HL-60 (cell line): ENCODE measurements around the gene ARHGAP24.

Source experiments
- DNase-seq, 2 experiments: peaks; one replicate each; pipeline ENCODE4 v3.0.0-alpha.2; 2010 to 2020; ENCODE audit warnings: low read depth in 1 of 2, low spot score in 1 of 2
- H3K27ac ChIP-seq: fragments of 250-450 bp; sonication (Bioruptor Pico); replicated peaks from 2 replicates; pipeline ENCODE4 v1.5.1; 2020; ENCODE audit warnings: mild to moderate bottlenecking, moderate library complexity
- H3K27me3 ChIP-seq: fragments of 250-450 bp; sonication (Bioruptor Pico); 2 replicates; pipeline ENCODE4 v1.5.1; 2021; ENCODE audit warnings: mild to moderate bottlenecking, moderate library complexity; ENCODE audit not compliant: insufficient read depth, poor library complexity, severe bottlenecking
- H3K4me3 ChIP-seq: replicated peaks from 2 replicates; pipeline ENCODE4 v1.5.1; 2011; ENCODE audit warnings: mild to moderate bottlenecking, control low read depth, low read length; ENCODE audit not compliant: insufficient read depth
- GABPA ChIP-seq: IDR thresholded peaks from 2 replicates; pipeline ENCODE4 v1.6.1; 2012; ENCODE audit warnings: low read depth
- POLR2AphosphoS5 ChIP-seq: IDR thresholded peaks from 2 replicates; pipeline ENCODE4 v1.6.1; 2012; ENCODE audit warnings: low read depth
- SPI1 ChIP-seq: IDR thresholded peaks from 2 replicates; pipeline ENCODE4 v1.6.1; 2012; ENCODE audit warnings: low read depth, mild to moderate bottlenecking, borderline replicate concordance
- TF ChIP-seq, protein P1 (sequence below): IDR thresholded peaks from one replicate; pipeline ENCODE4 v1.5.1; 2011; ENCODE audit warnings: low read length, control low read depth, inconsistent platforms; ENCODE audit not compliant: insufficient read depth
- TF ChIP-seq, protein P2 (sequence below): IDR thresholded peaks from 2 replicates; pipeline ENCODE4 v1.6.1; 2012; ENCODE audit warnings: low read depth; ENCODE audit not compliant: insufficient replicate concordance

ARHGAP24 gene

DNA sequence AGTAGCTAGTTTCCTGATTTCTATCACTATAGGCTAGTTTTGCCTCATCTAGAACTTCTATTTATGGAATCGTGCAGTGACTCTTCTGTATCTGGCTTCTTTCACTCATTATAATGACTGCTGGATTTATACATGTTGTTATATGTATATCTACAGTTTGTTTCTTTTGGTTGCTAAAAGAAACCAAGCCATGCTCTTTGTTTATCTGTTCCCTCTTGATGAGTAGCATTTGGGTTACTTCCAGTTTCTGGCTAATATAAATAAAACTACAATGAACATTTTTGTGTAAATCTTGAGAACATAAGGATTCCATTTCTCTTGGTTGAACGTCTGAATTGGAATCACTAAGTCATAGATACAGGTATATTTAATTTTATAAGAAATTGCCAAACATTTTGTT is 73.9 kb downstream of the ARHGAP24 start:
- DNase-seq, result no peak
- Histone ChIP-seq H3K27me3 (no peaks in the 10 kb centered on the region), H3K27ac (no peak overlapping the region), H3K4me3 (no peak overlapping the region)
- TF ChIP-seq POLR2AphosphoS5 (no peak), SPI1 (no peak), GABPA (no peak)
- TF ChIP-seq, protein P1, sequence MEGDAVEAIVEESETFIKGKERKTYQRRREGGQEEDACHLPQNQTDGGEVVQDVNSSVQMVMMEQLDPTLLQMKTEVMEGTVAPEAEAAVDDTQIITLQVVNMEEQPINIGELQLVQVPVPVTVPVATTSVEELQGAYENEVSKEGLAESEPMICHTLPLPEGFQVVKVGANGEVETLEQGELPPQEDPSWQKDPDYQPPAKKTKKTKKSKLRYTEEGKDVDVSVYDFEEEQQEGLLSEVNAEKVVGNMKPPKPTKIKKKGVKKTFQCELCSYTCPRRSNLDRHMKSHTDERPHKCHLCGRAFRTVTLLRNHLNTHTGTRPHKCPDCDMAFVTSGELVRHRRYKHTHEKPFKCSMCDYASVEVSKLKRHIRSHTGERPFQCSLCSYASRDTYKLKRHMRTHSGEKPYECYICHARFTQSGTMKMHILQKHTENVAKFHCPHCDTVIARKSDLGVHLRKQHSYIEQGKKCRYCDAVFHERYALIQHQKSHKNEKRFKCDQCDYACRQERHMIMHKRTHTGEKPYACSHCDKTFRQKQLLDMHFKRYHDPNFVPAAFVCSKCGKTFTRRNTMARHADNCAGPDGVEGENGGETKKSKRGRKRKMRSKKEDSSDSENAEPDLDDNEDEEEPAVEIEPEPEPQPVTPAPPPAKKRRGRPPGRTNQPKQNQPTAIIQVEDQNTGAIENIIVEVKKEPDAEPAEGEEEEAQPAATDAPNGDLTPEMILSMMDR, result no peak
- TF ChIP-seq, protein P2, sequence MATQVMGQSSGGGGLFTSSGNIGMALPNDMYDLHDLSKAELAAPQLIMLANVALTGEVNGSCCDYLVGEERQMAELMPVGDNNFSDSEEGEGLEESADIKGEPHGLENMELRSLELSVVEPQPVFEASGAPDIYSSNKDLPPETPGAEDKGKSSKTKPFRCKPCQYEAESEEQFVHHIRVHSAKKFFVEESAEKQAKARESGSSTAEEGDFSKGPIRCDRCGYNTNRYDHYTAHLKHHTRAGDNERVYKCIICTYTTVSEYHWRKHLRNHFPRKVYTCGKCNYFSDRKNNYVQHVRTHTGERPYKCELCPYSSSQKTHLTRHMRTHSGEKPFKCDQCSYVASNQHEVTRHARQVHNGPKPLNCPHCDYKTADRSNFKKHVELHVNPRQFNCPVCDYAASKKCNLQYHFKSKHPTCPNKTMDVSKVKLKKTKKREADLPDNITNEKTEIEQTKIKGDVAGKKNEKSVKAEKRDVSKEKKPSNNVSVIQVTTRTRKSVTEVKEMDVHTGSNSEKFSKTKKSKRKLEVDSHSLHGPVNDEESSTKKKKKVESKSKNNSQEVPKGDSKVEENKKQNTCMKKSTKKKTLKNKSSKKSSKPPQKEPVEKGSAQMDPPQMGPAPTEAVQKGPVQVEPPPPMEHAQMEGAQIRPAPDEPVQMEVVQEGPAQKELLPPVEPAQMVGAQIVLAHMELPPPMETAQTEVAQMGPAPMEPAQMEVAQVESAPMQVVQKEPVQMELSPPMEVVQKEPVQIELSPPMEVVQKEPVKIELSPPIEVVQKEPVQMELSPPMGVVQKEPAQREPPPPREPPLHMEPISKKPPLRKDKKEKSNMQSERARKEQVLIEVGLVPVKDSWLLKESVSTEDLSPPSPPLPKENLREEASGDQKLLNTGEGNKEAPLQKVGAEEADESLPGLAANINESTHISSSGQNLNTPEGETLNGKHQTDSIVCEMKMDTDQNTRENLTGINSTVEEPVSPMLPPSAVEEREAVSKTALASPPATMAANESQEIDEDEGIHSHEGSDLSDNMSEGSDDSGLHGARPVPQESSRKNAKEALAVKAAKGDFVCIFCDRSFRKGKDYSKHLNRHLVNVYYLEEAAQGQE, result no peak

DNA sequence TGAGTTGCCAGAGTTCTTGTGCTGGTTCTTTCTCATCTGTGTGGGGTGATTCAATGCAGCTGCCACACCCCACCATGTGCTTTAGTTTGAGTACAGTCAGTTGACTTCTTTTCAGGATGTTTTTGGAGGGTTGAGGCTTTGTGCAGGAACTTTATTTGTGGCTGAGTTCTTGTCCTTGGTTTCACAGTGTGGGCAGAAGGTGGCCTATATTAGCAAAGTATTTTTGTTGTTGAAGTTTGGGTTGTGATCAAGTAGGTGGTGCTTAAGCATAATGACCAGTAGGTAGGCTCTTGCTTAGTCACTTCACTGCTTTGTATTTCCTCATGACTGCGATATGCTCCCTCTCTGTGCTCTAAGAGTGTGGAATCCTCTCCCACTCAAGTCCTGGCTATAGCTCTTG is 80.3 kb downstream of the ARHGAP24 start:
- TF ChIP-seq GABPA (no peak), POLR2AphosphoS5 (no peak), SPI1 (no peak)
- TF ChIP-seq, protein P1, result no peak
- TF ChIP-seq, protein P2, result no peak
- H3K4me3 ChIP-seq, result no peak overlapping the region
- DNase-seq, result no peak
- H3K27ac ChIP-seq, result no peak overlapping the region
- no peaks in the 10 kb centered on the region for H3K27me3 ChIP-seq

DNA sequence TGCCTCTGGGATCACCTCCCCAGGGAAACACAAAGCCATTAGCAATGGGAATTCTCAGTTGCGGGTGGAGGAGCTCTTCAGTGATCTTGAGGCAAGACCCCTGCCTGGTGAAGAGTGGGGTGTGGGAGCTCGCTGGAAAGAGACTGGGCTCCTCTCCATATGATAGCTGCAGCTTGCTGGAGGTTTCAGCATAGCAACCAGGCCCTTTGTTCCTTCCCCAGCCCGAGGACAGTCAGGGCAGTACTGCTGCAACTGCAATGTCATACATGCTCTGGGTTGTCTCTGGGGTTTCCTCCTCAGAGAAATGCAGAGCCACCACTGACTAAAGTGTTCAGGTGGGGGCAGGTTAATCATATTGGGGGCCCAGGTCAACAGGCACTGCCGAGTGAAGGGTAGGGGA is 81.3 kb downstream of the ARHGAP24 start:
- DNase-seq, result no peak
- no peak overlapping the region for H3K27ac ChIP-seq
- no peaks in the 10 kb centered on the region for H3K27me3 ChIP-seq

More for the DNA sequence above, 81.3 kb downstream of the ARHGAP24 start:
- H3K4me3 ChIP-seq, result no peak overlapping the region
- TF ChIP-seq, protein P2, result no peak
- TF ChIP-seq GABPA (no peak), SPI1 (no peak), POLR2AphosphoS5 (no peak)
- TF ChIP-seq, protein P1, result no peak
